SK-N-SH (cell line): ENCODE results near the gene EIF5.

ENCODE experiments used
- CHD2 ChIP-seq: fragments of 150-350 bp; IDR thresholded peaks from 2 replicates; pipeline ENCODE4 v1.6.1; 2018; ENCODE audit warnings: low read length; ENCODE audit not compliant: partially characterized antibody
- CTCF ChIP-seq: fragments of 200-600 bp; sonication (generic); IDR thresholded peaks from 2 replicates; pipeline ENCODE4 v1.6.1; 2017; ENCODE audit warnings: antibody characterized with exemption, mild to moderate bottlenecking, moderate library complexity
- ELF1 ChIP-seq: IDR thresholded peaks from 2 replicates; pipeline ENCODE4 v1.4.0; 2012
- MAX ChIP-seq: IDR thresholded peaks from 2 replicates; pipeline ENCODE4 v1.4.0; 2012; ENCODE audit warnings: low read depth
- MXI1 ChIP-seq: IDR thresholded peaks from 2 replicates; pipeline ENCODE4 v1.6.1; 2012; ENCODE audit warnings: mild to moderate bottlenecking, low read depth, low read length, improper control_type of control experiment
- NRF1 ChIP-seq: IDR thresholded peaks from 2 replicates; pipeline ENCODE4 v1.6.1; 2012; ENCODE audit warnings: low read depth, mild to moderate bottlenecking, low read length
- RXRA ChIP-seq: IDR thresholded peaks from 2 replicates; pipeline ENCODE4 v1.4.0; 2012; ENCODE audit warnings: low read depth, mild to moderate bottlenecking, borderline replicate concordance
- TAF1 ChIP-seq: IDR thresholded peaks from 2 replicates; pipeline ENCODE4 v1.6.1; 2012; ENCODE audit warnings: low read depth, mild to moderate bottlenecking, low read length, moderate library complexity, borderline replicate concordance
- TEAD4 ChIP-seq: IDR thresholded peaks from 2 replicates; pipeline ENCODE4 v1.4.0; 2012; ENCODE audit warnings: mild to moderate bottlenecking, borderline replicate concordance; ENCODE audit not compliant: insufficient read depth
- TF ChIP-seq, protein P1 (sequence below): IDR thresholded peaks from 2 replicates; pipeline ENCODE4 v1.6.1; 2012; ENCODE audit warnings: mild to moderate bottlenecking, low read depth, low read length, moderate library complexity

DNA sequence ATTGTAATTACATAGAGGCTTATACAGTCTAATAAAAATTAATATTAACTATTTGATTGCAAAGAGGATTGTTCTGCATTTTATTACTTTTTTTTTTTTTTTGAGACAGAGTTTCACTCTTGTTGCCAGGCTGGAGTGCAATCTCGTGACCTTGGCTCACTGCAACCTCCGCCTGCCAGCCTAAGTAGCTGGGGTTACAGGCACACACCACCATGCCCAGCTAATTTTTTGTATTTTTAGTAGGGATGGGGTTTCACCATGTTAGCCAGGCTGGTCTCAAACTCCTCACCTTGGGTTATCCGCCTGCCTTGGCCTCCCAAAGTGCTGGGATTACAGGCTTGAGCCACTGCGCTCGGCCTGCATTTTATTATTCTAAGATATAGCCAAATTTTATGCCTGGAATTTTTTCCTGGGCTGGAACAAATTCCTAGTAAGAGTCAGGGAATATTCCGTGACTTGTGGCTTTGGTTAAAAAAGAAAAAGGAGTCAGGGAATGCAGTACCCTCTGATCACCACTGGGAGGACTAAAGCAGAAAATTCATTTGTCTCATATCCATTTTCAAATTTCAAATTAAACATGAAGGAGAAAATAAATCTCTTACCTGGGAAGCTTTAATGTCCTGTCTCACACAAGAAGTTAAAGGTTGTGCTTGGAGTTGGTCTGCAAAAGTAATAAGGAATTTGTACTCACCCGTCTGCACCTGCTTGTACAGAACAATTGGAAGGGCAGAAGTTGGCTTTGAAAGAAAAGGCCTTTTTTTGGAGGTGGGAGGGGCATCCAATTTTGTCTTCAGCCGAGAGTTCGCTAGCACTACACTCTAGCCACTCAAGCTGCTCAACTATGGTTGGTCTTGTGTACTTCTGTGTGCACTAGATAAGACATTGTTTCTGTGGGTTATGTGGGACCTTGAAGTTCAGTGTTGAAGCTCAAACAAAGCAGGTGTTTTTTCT is 59.9 kb downstream of the EIF5 start:
- TF ChIP-seq ELF1 (no peak), RXRA (no peak), CTCF (peak; percentile 79), MAX (no peak), TAF1 (no peak), MXI1 (no peak), NRF1 (no peak), TEAD4 (no peak), CHD2 (no peak)
- TF ChIP-seq, protein P1, sequence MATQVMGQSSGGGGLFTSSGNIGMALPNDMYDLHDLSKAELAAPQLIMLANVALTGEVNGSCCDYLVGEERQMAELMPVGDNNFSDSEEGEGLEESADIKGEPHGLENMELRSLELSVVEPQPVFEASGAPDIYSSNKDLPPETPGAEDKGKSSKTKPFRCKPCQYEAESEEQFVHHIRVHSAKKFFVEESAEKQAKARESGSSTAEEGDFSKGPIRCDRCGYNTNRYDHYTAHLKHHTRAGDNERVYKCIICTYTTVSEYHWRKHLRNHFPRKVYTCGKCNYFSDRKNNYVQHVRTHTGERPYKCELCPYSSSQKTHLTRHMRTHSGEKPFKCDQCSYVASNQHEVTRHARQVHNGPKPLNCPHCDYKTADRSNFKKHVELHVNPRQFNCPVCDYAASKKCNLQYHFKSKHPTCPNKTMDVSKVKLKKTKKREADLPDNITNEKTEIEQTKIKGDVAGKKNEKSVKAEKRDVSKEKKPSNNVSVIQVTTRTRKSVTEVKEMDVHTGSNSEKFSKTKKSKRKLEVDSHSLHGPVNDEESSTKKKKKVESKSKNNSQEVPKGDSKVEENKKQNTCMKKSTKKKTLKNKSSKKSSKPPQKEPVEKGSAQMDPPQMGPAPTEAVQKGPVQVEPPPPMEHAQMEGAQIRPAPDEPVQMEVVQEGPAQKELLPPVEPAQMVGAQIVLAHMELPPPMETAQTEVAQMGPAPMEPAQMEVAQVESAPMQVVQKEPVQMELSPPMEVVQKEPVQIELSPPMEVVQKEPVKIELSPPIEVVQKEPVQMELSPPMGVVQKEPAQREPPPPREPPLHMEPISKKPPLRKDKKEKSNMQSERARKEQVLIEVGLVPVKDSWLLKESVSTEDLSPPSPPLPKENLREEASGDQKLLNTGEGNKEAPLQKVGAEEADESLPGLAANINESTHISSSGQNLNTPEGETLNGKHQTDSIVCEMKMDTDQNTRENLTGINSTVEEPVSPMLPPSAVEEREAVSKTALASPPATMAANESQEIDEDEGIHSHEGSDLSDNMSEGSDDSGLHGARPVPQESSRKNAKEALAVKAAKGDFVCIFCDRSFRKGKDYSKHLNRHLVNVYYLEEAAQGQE, result no peak
